Transverse colon (tissue), 3 donors: ENCODE data around the gene DHDDS.

Source experiments
- EP300 ChIP-seq: sonication (generic); formaldehyde crosslinking; IDR thresholded peaks from one replicate; pipeline ENCODE4 v1.6.1; 2017; ENCODE audit warnings: antibody characterized with exemption, low read depth
- TF ChIP-seq, protein P1 (sequence below), 5 experiments: fragments of 200-600 bp in 3 of 5; fragments of 450-650 bp in 2 of 5; sonication (generic) in 3 of 5; IDR thresholded peaks; 1 replicate in 2 of 5; 2 replicates in 3 of 5; pipeline ENCODE4 v1.5.1; 2016 to 2017; ENCODE audit warnings: antibody characterized with exemption in 5 of 5, inconsistent platforms in 3 of 5, mild to moderate bottlenecking in 2 of 5, moderate library complexity in 1 of 5

DNA sequence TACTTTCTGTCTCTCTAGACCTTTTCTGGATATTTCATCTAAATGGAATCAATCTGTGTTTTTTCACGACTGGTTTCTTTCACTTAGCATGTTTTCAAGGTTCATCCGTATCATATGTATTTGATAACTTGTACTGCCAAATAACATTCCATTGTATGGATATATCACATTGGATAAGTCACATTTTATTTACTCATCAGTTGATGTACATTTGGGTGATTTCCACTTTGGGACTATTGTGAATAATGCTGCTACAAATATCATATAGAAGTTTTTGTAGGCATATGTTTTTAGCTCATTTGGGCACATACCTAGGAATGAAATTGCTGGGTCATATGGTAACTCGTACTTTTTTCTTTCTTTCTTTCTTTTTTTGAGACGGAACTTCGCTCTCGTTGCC, 46.9 kb downstream of the DHDDS start:
- TF ChIP-seq, protein P1, sequence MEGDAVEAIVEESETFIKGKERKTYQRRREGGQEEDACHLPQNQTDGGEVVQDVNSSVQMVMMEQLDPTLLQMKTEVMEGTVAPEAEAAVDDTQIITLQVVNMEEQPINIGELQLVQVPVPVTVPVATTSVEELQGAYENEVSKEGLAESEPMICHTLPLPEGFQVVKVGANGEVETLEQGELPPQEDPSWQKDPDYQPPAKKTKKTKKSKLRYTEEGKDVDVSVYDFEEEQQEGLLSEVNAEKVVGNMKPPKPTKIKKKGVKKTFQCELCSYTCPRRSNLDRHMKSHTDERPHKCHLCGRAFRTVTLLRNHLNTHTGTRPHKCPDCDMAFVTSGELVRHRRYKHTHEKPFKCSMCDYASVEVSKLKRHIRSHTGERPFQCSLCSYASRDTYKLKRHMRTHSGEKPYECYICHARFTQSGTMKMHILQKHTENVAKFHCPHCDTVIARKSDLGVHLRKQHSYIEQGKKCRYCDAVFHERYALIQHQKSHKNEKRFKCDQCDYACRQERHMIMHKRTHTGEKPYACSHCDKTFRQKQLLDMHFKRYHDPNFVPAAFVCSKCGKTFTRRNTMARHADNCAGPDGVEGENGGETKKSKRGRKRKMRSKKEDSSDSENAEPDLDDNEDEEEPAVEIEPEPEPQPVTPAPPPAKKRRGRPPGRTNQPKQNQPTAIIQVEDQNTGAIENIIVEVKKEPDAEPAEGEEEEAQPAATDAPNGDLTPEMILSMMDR (IDR thresholded peaks at IDR 0.05), result no peak
- TF ChIP-seq EP300, result no peak
